COLO668 (cell line): ENCODE measurements around the gene GABBR2.

Source experiments
- DNase-seq: peaks from one replicate; lab custom pipeline; 2025; ENCODE audit not compliant: unreplicated experiment; lab: John Stamatoyannopoulos, UW

GABBR2 gene

DNA sequence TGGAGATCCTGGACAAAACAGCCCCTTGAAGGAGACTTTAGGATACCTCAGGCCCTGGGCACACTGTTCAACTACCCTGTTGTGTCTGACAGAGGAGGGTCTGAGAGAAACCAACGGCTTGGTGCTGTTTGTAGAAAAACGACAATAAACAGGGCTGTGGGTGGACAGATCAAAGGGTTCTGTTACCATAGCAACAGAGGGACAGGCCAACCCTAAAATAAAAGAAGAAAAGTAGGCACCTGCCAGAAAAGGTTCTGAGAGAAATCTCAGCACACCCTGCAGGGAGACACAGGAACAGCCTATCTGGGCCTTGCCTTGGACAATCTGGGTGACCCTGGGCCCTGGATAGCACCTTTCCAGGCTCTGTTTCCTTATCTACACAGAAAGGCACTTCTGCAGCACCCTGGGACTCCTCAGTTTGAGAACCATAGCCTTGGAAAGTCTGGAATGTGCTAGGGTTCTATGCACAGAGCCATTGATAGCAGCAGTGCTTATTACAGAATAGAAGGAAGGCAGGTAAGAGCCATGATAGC is 348.5 kb downstream of the GABBR2 start:
- no peak for DNase-seq

GRCh38 chr9:98359569-98359968 is 349.2 kb downstream of the GABBR2 start:
- no peak for DNase-seq

DNA sequence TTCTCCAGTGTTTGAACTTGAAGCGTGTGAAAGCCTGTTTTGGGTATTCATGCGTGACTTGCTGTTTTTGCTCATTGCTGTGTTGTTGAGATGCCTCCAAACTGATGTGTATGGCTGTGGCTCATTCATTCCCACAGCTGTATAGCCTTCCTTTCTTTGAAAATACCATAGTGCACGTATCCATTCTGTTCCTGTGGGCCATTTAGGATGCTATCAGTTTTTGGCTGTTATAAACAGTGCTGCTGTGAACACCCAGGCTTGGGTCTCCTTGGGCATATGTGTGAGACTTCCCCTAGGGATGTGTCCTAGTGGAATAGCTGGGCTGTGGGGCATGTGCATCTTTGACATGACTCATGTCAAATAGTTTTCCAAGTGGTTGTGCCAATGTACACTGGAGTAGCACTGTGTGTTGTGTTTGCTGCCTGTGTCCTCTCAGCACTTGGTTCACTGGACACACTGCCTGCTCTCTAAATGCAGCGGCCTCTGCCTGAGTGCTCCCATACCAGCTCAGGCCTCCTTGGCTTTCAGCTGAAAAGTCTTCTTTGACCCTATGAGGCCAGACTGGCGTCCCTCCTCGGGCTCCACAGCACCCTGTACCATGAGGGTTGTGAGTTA is 350.7 kb downstream of the GABBR2 start:
- no peak for DNase-seq

- DNase-seq, result no peak
Measured at GRCh38 chr9:98356953-98357690, 351.6 kb downstream of the GABBR2 start.

GRCh38 chr9:98356326-98356725 is 352.4 kb downstream of the GABBR2 start:
- no peak for DNase-seq

GRCh38 chr9:98351370-98351769 is 357.4 kb downstream of the GABBR2 start:
- DNase-seq, result no peak

- no peak for DNase-seq
Measured at GRCh38 chr9:98347642-98348041, 361.1 kb downstream of the GABBR2 start.

DNA sequence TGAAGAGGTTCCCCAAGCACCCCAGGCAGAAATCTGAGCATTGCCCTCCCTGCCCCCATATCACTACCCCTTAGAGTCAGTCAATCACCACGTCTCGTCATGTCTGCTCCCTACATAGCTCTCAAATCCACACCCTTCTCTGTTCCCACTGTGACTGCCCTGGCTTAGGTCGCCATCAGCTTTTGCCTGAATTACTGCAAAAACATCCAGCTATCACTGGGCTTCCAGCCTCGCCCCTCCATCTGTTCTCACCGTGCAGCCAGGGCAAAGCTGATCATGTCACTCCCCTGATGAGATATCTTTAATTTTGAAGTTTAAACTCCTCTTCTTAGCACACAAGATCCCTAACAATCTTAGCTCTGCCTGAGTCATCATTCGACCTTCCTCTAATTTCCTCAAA is 363.7 kb downstream of the GABBR2 start:
- no peak for DNase-seq

DNA sequence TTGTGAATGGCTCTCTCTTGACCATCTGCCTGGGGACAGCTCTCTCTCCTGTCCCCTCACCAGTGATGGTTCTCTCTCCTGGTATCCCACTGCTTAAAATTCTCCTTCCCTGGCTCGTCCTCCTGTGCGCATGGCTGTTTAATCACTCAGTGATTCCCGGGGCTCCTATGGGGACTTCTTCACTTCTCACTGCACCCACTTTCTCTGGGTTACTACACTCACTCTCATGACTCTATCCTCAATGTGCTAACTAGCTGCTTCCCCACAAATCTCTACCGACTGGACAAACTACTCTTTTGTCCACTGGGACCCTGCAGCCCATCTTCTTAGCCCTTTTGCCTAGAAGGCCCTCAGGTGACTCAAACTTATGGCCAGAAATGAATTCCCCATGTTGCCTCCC is 364.2 kb downstream of the GABBR2 start:
- DNase-seq, result no peak

- no peak for DNase-seq
Measured at GRCh38 chr9:98342820-98343210, 365.9 kb downstream of the GABBR2 start.

- no peak for DNase-seq
Measured at GRCh38 chr9:98342098-98342819, 366.5 kb downstream of the GABBR2 start.

- no peak for DNase-seq
Measured at GRCh38 chr9:98341157-98342097, 367.3 kb downstream of the GABBR2 start.

GRCh38 chr9:98339987-98340800 is 368.5 kb downstream of the GABBR2 start:
- no peak for DNase-seq

- DNase-seq, result no peak
Measured at GRCh38 chr9:98335661-98336060, 373.1 kb downstream of the GABBR2 start.

- DNase-seq, result no peak
Measured at GRCh38 chr9:98334796-98335195, 373.9 kb downstream of the GABBR2 start.

GRCh38 chr9:98333703-98334582 is 374.8 kb downstream of the GABBR2 start:
- no peak for DNase-seq

- no peak for DNase-seq
Measured at GRCh38 chr9:98332405-98332831, 376.3 kb downstream of the GABBR2 start.

DNA sequence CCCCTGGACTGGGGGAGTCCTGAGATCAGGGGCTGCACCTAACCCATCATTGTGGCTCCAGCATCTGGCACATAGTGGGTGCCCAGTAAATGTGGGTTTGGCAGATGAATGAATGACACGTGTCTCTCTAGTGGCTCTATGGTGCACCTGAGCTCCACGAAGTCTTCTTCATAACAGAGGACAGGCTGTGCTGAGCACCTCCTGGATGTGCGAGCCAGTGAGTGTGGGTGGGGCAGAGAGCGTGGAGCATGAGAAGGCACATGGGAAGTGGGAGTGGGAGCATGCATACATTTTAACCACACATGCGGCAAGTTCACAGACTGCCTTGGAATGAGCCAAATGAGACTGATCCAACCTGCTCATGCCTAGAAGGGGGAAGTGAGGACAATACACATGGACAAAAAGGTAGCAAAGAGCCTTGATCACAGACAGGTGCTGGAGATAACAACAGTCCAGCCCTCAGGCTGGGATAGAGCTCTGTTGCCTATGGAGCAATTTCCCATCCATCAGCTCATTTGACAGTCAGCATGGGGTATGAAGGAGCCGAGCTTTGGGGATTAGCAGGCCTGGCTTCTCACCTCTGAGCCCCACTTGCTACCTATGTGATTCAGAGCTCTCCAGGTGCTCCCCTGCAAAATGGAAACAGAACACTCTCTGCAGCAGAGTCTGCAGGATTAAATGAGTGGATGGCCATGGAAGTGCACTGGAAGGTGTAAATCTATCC is 377.0 kb downstream of the GABBR2 start:
- no peak for DNase-seq
